Liver (tissue), 9 donors: ENCODE results near the gene HRCT1. TPM values are rescaled to one million over a fixed set of nuclear protein-coding genes. Genes with fewer than 3 reads are reported as not detected.
A peak's percentile ranks its signal among the peaks of the same experiment; 100 is the strongest.

Source experiments
- DNase-seq: peaks from one replicate; pipeline ENCODE4 v3.0.0-alpha.2; 2017; ENCODE audit warnings: low spot score
- H3K27ac ChIP-seq, 2 donors: one replicate each; pipeline ENCODE4 v1.7.0; 2013; ENCODE audit warnings: inconsistent platforms in 2 of 2, low read length in 2 of 2, control low read depth in 1 of 2, low read depth in 1 of 2, mild to moderate bottlenecking in 1 of 2
- H3K27me3 ChIP-seq, 4 donors: one replicate each; pipeline versions ENCODE4 v1.6.1 to v1.7.0; 2013; ENCODE audit warnings: low read length in 3 of 4, inconsistent platforms in 1 of 4, mild to moderate bottlenecking in 1 of 4, moderate library complexity in 1 of 4; ENCODE audit not compliant: control insufficient read depth in 4 of 4, insufficient read depth in 4 of 4
- H3K36me3 ChIP-seq, 4 donors: one replicate each; pipeline versions ENCODE4 v1.6.1 to v1.7.0; 2013; ENCODE audit warnings: low read length in 3 of 4, mild to moderate bottlenecking in 3 of 4, low read depth in 1 of 4, moderate library complexity in 1 of 4; ENCODE audit not compliant: control insufficient read depth in 4 of 4, insufficient read depth in 3 of 4
- H3K4me1 ChIP-seq, 4 donors: one replicate each; pipeline versions ENCODE4 v1.6.1 to v1.7.0; 2013; ENCODE audit warnings: low read length in 3 of 4, mild to moderate bottlenecking in 3 of 4, moderate library complexity in 1 of 4; ENCODE audit not compliant: control insufficient read depth in 4 of 4, insufficient read depth in 4 of 4
- H3K4me3 ChIP-seq, 3 donors: one replicate each; pipeline versions ENCODE4 v1.6.1 to v1.7.0; 2013; ENCODE audit warnings: low read length in 3 of 3, control low read depth in 1 of 3, low read depth in 1 of 3, mild to moderate bottlenecking in 1 of 3
- H3K9ac ChIP-seq, 2 donors: one replicate each; pipeline ENCODE4 v1.7.0; 2013; ENCODE audit warnings: low read length in 2 of 2, mild to moderate bottlenecking in 2 of 2, moderate library complexity in 2 of 2, control low read depth in 1 of 2, low read depth in 1 of 2
- H3K9me3 ChIP-seq, 4 donors: one replicate each; pipeline versions ENCODE4 v1.6.1 to v1.7.0; 2013; ENCODE audit warnings: low read length in 3 of 4; ENCODE audit not compliant: control insufficient read depth in 4 of 4
- EGR1 ChIP-seq, 2 donors: IDR thresholded peaks; 2 replicates each; pipeline ENCODE4 v1.6.1; 2016 to 2018; ENCODE audit warnings: antibody characterized with exemption in 2 of 2, low read depth in 2 of 2
- FOXA1 ChIP-seq: IDR thresholded peaks from 2 replicates; pipeline ENCODE4 v1.6.1; 2016; ENCODE audit warnings: antibody characterized with exemption
- FOXA2 ChIP-seq: IDR thresholded peaks from 2 replicates; pipeline ENCODE4 v1.6.1; 2016; ENCODE audit warnings: antibody characterized with exemption
- GABPA ChIP-seq, 2 donors: IDR thresholded peaks in 1 of 2; conservative IDR thresholded peaks in 1 of 2; 2 replicates each; pipeline ENCODE4 v1.6.1; 2016; ENCODE audit warnings: antibody characterized with exemption in 2 of 2, mild to moderate bottlenecking in 1 of 2, moderate library complexity in 1 of 2
- HNF4A ChIP-seq, 2 donors: conservative IDR thresholded peaks; 2 replicates each; pipeline ENCODE4 v1.6.1; 2016; ENCODE audit warnings: antibody characterized with exemption in 2 of 2, mild to moderate bottlenecking in 2 of 2
- HNF4G ChIP-seq: IDR thresholded peaks from 2 replicates; pipeline ENCODE4 v1.6.1; 2016; ENCODE audit warnings: antibody characterized with exemption
- JUND ChIP-seq, 2 donors: IDR thresholded peaks; 2 replicates each; pipeline ENCODE4 v1.6.1; 2016; ENCODE audit warnings: antibody characterized with exemption in 2 of 2
- NR2F2 ChIP-seq: IDR thresholded peaks from 2 replicates; pipeline ENCODE4 v1.6.1; 2016; ENCODE audit warnings: antibody characterized with exemption
- RAD21 ChIP-seq, 2 donors: IDR thresholded peaks; 2 replicates each; pipeline ENCODE4 v1.6.1; 2016; ENCODE audit warnings: antibody characterized with exemption in 2 of 2, mild to moderate bottlenecking in 2 of 2
- RXRA ChIP-seq, 2 donors: IDR thresholded peaks; 2 replicates each; pipeline ENCODE4 v1.6.1; 2017 to 2018; ENCODE audit warnings: antibody characterized with exemption in 2 of 2, mild to moderate bottlenecking in 1 of 2
- SP1 ChIP-seq: IDR thresholded peaks from 2 replicates; pipeline ENCODE4 v1.6.1; 2018; ENCODE audit warnings: antibody characterized with exemption, mild to moderate bottlenecking
- TAF1 ChIP-seq: conservative IDR thresholded peaks from 2 replicates; pipeline ENCODE4 v1.6.1; 2016; ENCODE audit warnings: antibody characterized with exemption, mild to moderate bottlenecking
- YY1 ChIP-seq: IDR thresholded peaks from 2 replicates; pipeline ENCODE4 v1.6.1; 2016; ENCODE audit warnings: antibody characterized with exemption, mild to moderate bottlenecking
- WGBS: extraction: QIAGEN DNeasy Blood & Tissue Kit; methylation state at CpG from one replicate; pipeline ENCODE4 v1.1.7; 2013; 5-methylcytosine and 5-hydroxymethylcytosine counted together
- polyA plus RNA-seq, 2 donors: library from polyadenylated mRNA; stranded (reverse) in 1 of 2; unstranded in 1 of 2; fragments of 200-250 nt in 1 of 2; fragments of >200 nt in 1 of 2; fragmentation: Nextera tagmentation in 1 of 2; extraction: Ambion mirVana in 1 of 2; gene quantifications; one replicate each; pipeline versions ENCODE4 v1.2.1 to v1.2.3, GENCODE V29; 2013 to 2015
- total RNA-seq, 2 donors: library from RNA; depleted of rRNA; stranded (reverse); fragments of >200 nt; gene quantifications; one replicate each; pipeline ENCODE4 v1.2.3, GENCODE V29; 2014
- TF ChIP-seq, protein P1 (sequence below): fragments of 150-350 bp; IDR thresholded peaks from 2 replicates; pipeline ENCODE4 v1.5.1; 2017; ENCODE audit warnings: improper control_type of control experiment, low read depth, low read length; ENCODE audit not compliant: missing input control
- TF ChIP-seq, protein P2 (sequence below): IDR thresholded peaks from 2 replicates; pipeline ENCODE4 v1.6.1; 2016; ENCODE audit warnings: antibody characterized with exemption
- TF ChIP-seq, protein P3 (sequence below): IDR thresholded peaks from 2 replicates; pipeline ENCODE4 v1.6.1; 2016; ENCODE audit warnings: antibody characterized with exemption, mild to moderate bottlenecking
- TF ChIP-seq, protein P4 (sequence below): IDR thresholded peaks from 2 replicates; pipeline ENCODE4 v1.6.1; 2016; ENCODE audit warnings: antibody characterized with exemption
- TF ChIP-seq, protein P5 (sequence below): IDR thresholded peaks from 2 replicates; pipeline ENCODE4 v1.6.1; 2016; ENCODE audit warnings: antibody characterized with exemption
- donor health status: healthy.
- donor health status: healthy.
- donor health status: healthy.
- donor health status: healthy.
- donor health status: healthy.

HRCT1 gene
- total RNA-seq (under 1 TPM; 0.08 to 0.09 TPM), polyA plus RNA-seq (1 to 10 TPM in 1 of 2 donors, under 1 TPM in 1; 0.44 to 2.9 TPM)

DNA sequence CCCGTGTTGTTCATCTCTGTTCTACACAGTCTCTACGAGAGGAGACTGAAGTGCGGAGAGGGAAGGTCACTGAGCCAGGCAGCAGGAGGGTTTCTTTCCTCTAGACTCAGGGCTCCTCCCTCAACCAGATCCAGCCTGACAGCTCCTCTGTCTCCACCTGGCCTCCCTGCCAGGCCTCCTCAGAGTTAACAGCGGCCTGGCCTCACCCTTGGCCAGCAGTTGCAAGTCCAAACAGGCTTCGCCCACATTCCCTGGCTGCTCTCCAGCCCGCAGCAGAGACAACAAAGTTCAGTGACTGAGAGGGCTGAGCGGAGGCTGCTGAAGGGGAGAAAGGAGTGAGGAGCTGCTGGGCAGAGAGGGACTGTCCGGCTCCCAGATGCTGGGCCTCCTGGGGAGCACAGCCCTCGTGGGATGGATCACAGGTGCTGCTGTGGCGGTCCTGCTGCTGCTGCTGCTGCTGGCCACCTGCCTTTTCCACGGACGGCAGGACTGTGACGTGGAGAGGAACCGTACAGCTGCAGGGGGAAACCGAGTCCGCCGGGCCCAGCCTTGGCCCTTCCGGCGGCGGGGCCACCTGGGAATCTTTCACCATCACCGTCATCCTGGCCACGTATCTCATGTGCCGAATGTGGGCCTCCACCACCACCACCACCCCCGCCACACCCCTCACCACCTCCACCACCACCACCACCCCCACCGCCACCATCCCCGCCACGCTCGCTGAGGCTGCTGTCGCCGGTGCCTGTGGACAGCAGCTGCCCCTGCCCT lies at the start of gene HRCT1:
HRCT1 (plus strand) TSS at position 291 of the 768 bp plus-strand sequence; CDS start at position 377, 86 bp downstream.
- peaks cover 16 to 42% (median 33%) of the 10 kb centered on the region in 4 donors for H3K4me1 ChIP-seq
- 47% methylated on average over 30 of the region's 30 CpGs for WGBS
- peak within 1 kb of the TSS in 1 of 3 donors; percentile 30 for H3K4me3 ChIP-seq
- peak; percentile 71 for DNase-seq
- H3K27me3 ChIP-seq = no peaks in the 10 kb centered on the region
- peak within 1 kb of the TSS; percentile 78 for H3K27ac ChIP-seq
- no peaks in the 10 kb centered on the region for H3K9me3 ChIP-seq
- H3K9ac ChIP-seq = peak within 1 kb of the TSS in 1 of 2 donors; percentile 72
- no peaks in the 10 kb centered on the region for H3K36me3 ChIP-seq
- TF ChIP-seq, protein P1, sequence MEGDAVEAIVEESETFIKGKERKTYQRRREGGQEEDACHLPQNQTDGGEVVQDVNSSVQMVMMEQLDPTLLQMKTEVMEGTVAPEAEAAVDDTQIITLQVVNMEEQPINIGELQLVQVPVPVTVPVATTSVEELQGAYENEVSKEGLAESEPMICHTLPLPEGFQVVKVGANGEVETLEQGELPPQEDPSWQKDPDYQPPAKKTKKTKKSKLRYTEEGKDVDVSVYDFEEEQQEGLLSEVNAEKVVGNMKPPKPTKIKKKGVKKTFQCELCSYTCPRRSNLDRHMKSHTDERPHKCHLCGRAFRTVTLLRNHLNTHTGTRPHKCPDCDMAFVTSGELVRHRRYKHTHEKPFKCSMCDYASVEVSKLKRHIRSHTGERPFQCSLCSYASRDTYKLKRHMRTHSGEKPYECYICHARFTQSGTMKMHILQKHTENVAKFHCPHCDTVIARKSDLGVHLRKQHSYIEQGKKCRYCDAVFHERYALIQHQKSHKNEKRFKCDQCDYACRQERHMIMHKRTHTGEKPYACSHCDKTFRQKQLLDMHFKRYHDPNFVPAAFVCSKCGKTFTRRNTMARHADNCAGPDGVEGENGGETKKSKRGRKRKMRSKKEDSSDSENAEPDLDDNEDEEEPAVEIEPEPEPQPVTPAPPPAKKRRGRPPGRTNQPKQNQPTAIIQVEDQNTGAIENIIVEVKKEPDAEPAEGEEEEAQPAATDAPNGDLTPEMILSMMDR = no peak
- TF ChIP-seq, protein P2, sequence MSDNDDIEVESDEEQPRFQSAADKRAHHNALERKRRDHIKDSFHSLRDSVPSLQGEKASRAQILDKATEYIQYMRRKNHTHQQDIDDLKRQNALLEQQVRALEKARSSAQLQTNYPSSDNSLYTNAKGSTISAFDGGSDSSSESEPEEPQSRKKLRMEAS = peak; percentile 57
- TF ChIP-seq NR2F2 (peak; percentile 92), TAF1 (no peak), HNF4G (peak; percentile 78), FOXA1 (peak; percentile 12), RXRA (IDR thresholded peaks at IDR 0.05) (peak; percentile 94 to 95), GABPA (IDR thresholded peaks at IDR 0.05 in 1 of 2, conservative IDR thresholded peaks at IDR 0.05 in 1 of 2) (no peak), SP1 (peak; percentile 95), JUND (IDR thresholded peaks at IDR 0.05) (peak in 1 of 2 donors; percentile 39), EGR1 (IDR thresholded peaks at IDR 0.05; ENCODE audit: low read depth in 2 of 2) (peak in 1 of 2 donors; percentile 57), RAD21 (IDR thresholded peaks at IDR 0.05) (peak; percentile 39 to 58), YY1 (peak; percentile 63), FOXA2 (peak; percentile 29), HNF4A (conservative IDR thresholded peaks at IDR 0.05) (peak; percentile 96 to 97)
- TF ChIP-seq, protein P3, sequence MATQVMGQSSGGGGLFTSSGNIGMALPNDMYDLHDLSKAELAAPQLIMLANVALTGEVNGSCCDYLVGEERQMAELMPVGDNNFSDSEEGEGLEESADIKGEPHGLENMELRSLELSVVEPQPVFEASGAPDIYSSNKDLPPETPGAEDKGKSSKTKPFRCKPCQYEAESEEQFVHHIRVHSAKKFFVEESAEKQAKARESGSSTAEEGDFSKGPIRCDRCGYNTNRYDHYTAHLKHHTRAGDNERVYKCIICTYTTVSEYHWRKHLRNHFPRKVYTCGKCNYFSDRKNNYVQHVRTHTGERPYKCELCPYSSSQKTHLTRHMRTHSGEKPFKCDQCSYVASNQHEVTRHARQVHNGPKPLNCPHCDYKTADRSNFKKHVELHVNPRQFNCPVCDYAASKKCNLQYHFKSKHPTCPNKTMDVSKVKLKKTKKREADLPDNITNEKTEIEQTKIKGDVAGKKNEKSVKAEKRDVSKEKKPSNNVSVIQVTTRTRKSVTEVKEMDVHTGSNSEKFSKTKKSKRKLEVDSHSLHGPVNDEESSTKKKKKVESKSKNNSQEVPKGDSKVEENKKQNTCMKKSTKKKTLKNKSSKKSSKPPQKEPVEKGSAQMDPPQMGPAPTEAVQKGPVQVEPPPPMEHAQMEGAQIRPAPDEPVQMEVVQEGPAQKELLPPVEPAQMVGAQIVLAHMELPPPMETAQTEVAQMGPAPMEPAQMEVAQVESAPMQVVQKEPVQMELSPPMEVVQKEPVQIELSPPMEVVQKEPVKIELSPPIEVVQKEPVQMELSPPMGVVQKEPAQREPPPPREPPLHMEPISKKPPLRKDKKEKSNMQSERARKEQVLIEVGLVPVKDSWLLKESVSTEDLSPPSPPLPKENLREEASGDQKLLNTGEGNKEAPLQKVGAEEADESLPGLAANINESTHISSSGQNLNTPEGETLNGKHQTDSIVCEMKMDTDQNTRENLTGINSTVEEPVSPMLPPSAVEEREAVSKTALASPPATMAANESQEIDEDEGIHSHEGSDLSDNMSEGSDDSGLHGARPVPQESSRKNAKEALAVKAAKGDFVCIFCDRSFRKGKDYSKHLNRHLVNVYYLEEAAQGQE = peak; percentile 86
- TF ChIP-seq, protein P4, sequence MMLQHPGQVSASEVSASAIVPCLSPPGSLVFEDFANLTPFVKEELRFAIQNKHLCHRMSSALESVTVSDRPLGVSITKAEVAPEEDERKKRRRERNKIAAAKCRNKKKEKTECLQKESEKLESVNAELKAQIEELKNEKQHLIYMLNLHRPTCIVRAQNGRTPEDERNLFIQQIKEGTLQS = no peak
- TF ChIP-seq, protein P5, sequence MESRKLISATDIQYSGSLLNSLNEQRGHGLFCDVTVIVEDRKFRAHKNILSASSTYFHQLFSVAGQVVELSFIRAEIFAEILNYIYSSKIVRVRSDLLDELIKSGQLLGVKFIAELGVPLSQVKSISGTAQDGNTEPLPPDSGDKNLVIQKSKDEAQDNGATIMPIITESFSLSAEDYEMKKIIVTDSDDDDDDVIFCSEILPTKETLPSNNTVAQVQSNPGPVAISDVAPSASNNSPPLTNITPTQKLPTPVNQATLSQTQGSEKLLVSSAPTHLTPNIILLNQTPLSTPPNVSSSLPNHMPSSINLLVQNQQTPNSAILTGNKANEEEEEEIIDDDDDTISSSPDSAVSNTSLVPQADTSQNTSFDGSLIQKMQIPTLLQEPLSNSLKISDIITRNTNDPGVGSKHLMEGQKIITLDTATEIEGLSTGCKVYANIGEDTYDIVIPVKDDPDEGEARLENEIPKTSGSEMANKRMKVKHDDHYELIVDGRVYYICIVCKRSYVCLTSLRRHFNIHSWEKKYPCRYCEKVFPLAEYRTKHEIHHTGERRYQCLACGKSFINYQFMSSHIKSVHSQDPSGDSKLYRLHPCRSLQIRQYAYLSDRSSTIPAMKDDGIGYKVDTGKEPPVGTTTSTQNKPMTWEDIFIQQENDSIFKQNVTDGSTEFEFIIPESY = peak; percentile 42
